ENCODE data around the gene ALDH1A2.
A peak's percentile ranks its signal among the peaks of the same experiment; 100 is the strongest.

Gene ALDH1A2

DNA sequence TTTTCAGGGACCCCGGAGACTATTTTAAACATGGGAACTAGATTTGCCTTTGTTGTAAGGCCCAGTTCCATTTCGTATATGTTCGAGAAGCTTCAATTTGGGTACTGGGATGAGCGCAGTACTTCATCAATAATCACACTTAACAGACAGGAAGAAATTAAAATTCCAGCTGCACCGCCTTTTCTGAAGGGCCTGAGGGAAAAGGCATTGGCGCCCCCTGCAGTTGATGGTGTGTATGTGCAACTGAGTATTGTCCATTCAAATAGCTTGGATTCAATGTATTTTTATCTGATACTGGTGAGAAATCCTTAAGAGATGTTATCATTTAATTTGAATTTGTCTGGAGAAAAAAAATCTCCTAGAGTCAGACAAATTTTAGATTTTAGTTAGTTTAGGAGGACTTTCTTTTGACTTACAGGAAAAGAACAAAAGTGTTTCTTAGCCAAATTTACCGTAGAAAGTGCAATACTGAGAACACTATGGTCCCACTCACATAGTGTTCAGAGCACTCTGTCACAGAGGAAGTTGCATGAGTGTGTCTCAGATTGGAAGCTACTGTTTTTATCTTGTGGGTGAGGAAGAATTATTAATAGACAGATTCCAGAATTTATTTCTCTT is 5.4 kb upstream of the ALDH1A2 start:
- Histone ChIP-seq H3K27me3 (ENCODE audit: insufficient read depth, insufficient read length) (peaks cover 32% of the 10 kb centered on the region), H3K9me3 (ENCODE audit: insufficient read depth, low read length) (no peaks in the 10 kb centered on the region), H3K36me3 (ENCODE audit: insufficient read depth, insufficient read length, low read length) (no peaks in the 10 kb centered on the region), H3K4me1 (ENCODE audit: insufficient read depth, insufficient read length) (no peaks in the 10 kb centered on the region), H3K9ac (ENCODE audit: insufficient read length, low read depth) (no peak overlapping the region), H3K4me3 (ENCODE audit: insufficient read length, low read depth) (no peak overlapping the region)
- no peak for TF ChIP-seq YY1 (IDR thresholded peaks at IDR 0.05; ENCODE audit: insufficient read depth, insufficient read length)
- TF ChIP-seq SUZ12 (IDR thresholded peaks at IDR 0.05; ENCODE audit: extremely low read depth, insufficient read depth, insufficient read length), result no peak
- no peak for TF ChIP-seq ZNF274 (IDR thresholded peaks at IDR 0.05; ENCODE audit: low read depth, low read length)
- peak; percentile 63 for DNase-seq (ENCODE audit: low read depth, low spot score)

DNA sequence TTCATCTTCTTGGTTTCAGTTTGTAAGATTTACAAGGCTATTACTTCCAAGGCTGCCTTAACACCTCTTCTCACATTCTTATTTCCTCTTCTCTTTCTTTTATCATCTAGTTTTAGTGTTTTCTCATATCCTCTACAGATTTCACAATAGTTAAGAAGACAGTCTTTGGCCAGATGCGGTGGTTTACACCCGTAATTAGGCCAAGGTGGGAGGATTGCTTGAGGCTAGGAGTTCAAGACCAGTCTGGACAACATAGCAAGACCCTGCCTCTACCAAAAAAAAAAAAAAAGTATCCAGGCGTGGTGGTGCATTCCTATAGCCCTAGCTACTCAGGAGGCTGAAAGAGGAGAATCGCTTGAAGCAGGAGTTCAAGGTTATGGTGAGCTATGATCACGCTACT is 3.5 kb upstream of the ALDH1A2 start:
- Histone ChIP-seq H3K36me3 (ENCODE audit: insufficient read depth, insufficient read length, low read length) (no peaks in the 10 kb centered on the region), H3K4me3 (ENCODE audit: insufficient read length, low read depth) (no peak overlapping the region), H3K9me3 (ENCODE audit: insufficient read depth, low read length) (no peaks in the 10 kb centered on the region), H3K4me1 (ENCODE audit: insufficient read depth, insufficient read length) (no peaks in the 10 kb centered on the region), H3K27me3 (ENCODE audit: insufficient read depth, insufficient read length) (peaks cover 51% of the 10 kb centered on the region), H3K9ac (ENCODE audit: insufficient read length, low read depth) (no peak overlapping the region)
- TF ChIP-seq SUZ12 (IDR thresholded peaks at IDR 0.05; ENCODE audit: extremely low read depth, insufficient read depth, insufficient read length), result no peak
- no peak for TF ChIP-seq ZNF274 (IDR thresholded peaks at IDR 0.05; ENCODE audit: low read depth, low read length)
- TF ChIP-seq YY1 (IDR thresholded peaks at IDR 0.05; ENCODE audit: insufficient read depth, insufficient read length), result no peak
- DNase-seq (ENCODE audit: low read depth, low spot score), result no peak

DNA sequence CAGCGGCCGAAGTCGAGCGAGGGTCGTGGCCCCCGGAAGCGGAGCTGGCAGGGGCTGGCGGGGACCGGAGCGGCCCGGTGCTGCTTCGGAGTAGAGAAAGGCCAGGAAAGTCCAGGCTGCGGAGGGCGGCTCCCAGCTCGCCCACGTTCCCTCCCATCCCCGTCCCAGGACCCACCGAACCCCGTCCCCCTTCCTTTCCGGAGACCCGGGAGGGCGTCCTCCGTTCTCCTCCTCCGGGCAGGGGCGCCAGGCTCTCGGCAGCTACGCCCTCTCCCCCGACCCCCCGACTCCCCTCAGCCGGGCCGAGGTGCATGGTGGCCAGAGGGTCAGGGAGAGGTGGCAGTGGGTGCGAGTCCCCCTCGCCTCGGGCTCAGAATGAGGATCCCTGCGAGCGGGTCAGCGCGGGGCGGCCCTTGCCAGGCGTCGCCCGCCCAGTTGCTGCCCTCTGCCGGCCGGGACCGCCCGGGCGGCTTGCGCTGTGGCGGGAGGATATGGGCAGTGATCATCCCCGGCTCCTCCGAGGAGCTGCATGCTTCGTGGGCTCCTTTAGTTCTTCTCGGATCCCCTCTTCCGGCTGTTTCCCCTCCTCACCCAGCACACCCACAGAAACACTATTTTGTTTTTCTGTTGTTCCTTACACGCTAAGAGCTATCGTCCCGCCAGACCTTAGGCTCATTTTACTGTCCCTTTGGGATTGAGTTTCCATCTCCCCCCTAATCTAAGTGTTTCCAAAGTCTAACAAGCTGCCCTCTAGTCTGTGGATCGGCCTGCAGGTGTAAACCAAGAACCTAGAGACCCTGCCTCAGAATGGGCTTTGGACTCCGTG is 744 bp upstream of the ALDH1A2 start:
- Histone ChIP-seq H3K9ac (ENCODE audit: insufficient read length, low read depth) (peak overlapping the region; percentile 72), H3K4me3 (ENCODE audit: insufficient read length, low read depth) (peak overlapping the region; percentile 64)
- DNase-seq (ENCODE audit: low read depth, low spot score), result no peak

DNA sequence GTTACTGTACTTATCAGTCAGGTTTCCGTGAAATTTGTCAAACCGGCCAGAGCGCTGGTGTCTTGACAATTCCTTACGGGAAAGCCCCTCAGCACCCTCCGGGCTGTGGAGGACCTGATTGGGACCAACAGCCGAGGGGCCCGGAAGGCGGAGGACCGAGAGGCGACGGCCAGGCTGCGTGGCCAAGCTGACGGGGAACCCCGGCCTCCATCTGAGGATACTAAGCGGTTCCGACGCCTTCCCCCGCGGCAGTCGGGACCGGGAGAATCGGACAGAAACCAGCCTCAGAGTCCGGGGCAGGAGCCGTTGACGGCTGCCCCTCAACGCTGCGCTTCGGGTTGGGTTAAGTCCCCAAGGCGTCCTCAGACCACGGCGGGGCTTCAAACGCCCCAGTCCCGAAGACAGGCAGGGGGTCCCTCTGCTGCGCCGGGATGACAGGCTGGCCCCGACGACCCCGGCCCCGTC is 499 bp downstream of the ALDH1A2 start:
- no peaks in the 10 kb centered on the region for H3K36me3 ChIP-seq (ENCODE audit: insufficient read depth, insufficient read length, low read length)
- H3K9ac ChIP-seq (ENCODE audit: insufficient read length, low read depth), result peak overlapping the region; percentile 13
- no peaks in the 10 kb centered on the region for H3K4me1 ChIP-seq (ENCODE audit: insufficient read depth, insufficient read length)
- peak; percentile 47 for TF ChIP-seq SUZ12 (IDR thresholded peaks at IDR 0.05; ENCODE audit: extremely low read depth, insufficient read depth, insufficient read length)
- no peak for TF ChIP-seq YY1 (IDR thresholded peaks at IDR 0.05; ENCODE audit: insufficient read depth, insufficient read length)
- no peaks in the 10 kb centered on the region for H3K9me3 ChIP-seq (ENCODE audit: insufficient read depth, low read length)
- H3K4me3 ChIP-seq (ENCODE audit: insufficient read length, low read depth), result peak overlapping the region; percentile 64
- DNase-seq (ENCODE audit: low read depth, low spot score), result no peak
- H3K27me3 ChIP-seq (ENCODE audit: insufficient read depth, insufficient read length), result peaks cover 91% of the 10 kb centered on the region

More for the DNA sequence above, 744 bp upstream of the ALDH1A2 start:
- Histone ChIP-seq H3K27me3 (ENCODE audit: insufficient read depth, insufficient read length) (peaks cover 79% of the 10 kb centered on the region), H3K4me1 (ENCODE audit: insufficient read depth, insufficient read length) (no peaks in the 10 kb centered on the region), H3K36me3 (ENCODE audit: insufficient read depth, insufficient read length, low read length) (no peaks in the 10 kb centered on the region), H3K9me3 (ENCODE audit: insufficient read depth, low read length) (no peaks in the 10 kb centered on the region)
- TF ChIP-seq YY1 (IDR thresholded peaks at IDR 0.05; ENCODE audit: insufficient read depth, insufficient read length) (no peak), SUZ12 (IDR thresholded peaks at IDR 0.05; ENCODE audit: extremely low read depth, insufficient read depth, insufficient read length) (peak; percentile 30), ZNF274 (IDR thresholded peaks at IDR 0.05; ENCODE audit: low read depth, low read length) (no peak)

DNA sequence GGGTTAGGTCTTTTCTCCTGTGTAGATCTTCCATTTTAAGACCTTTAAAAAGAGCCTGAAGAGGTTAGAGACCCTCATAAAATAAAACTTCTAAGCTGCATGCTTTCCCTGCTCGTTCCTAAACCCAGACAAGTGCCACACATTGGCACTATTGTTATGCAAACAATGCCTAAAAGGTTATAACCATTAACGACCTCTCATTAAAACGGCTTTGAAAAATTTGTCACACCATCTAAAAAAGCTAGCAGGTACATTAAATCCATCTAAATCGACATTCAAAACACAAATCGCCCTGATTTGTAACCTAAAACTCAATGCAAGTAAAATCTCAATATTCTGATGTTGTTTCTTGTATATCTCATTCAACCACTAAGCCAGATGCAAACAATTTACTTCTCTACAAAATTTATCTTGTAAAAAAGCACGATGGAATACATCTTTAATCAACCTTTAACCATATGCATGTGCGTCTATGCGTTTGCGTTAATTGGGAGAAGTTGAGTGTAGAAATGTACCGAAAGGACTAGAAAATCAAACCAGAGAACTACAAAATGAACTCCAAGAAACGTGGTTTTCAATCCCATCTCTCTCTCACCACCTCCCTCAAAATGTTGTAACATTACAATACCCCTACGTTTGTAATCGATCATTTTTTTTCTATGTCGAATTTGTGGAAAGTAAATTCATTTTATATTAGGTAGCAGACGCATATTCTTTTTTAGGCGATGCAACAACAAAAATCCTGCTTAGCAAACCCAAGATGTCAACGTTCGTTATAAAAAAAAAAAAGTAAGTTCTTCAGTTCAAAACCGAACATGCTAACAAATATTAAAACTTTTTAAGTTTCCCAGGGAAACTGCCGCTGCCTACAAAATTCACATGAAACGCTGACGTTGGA is 1.2 kb downstream of the ALDH1A2 start:
- no peak for DNase-seq (ENCODE audit: low read depth, low spot score)
- TF ChIP-seq YY1 (IDR thresholded peaks at IDR 0.05; ENCODE audit: insufficient read depth, insufficient read length) (no peak), SUZ12 (IDR thresholded peaks at IDR 0.05; ENCODE audit: extremely low read depth, insufficient read depth, insufficient read length) (no peak), ZNF274 (IDR thresholded peaks at IDR 0.05; ENCODE audit: low read depth, low read length) (no peak)
- Histone ChIP-seq H3K27me3 (ENCODE audit: insufficient read depth, insufficient read length) (peaks cover 98% of the 10 kb centered on the region), H3K36me3 (ENCODE audit: insufficient read depth, insufficient read length, low read length) (no peaks in the 10 kb centered on the region), H3K4me1 (ENCODE audit: insufficient read depth, insufficient read length) (no peaks in the 10 kb centered on the region), H3K9me3 (ENCODE audit: insufficient read depth, low read length) (no peaks in the 10 kb centered on the region), H3K9ac (ENCODE audit: insufficient read length, low read depth) (peak overlapping the region; percentile 13), H3K4me3 (ENCODE audit: insufficient read length, low read depth) (no peak overlapping the region)

DNA sequence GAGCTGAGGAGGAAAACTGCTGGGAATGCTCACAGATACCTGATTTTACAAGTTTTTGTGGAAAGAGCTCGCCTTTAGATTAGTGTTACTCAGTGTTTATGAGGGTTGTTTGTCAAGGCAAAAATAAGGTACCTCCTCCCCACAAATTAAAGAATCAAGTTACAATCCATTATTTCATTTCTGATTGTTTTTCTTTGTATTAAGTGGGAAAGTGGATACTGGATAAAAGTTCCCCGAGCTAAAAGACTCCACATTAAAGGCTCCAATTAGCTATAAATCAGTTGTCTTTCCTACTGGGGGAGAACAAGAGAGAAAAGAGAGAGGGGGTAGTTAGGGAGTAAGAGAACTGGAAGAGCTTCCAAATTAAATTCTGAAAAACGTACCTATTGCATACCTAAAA is 1.9 kb downstream of the ALDH1A2 start:
- H3K27me3 ChIP-seq (ENCODE audit: insufficient read depth, insufficient read length), result peaks cover 98% of the 10 kb centered on the region
- no peak overlapping the region for H3K9ac ChIP-seq (ENCODE audit: insufficient read length, low read depth)
- DNase-seq (ENCODE audit: low read depth, low spot score), result no peak
- no peak overlapping the region for H3K4me3 ChIP-seq (ENCODE audit: insufficient read length, low read depth)
- no peaks in the 10 kb centered on the region for H3K36me3 ChIP-seq (ENCODE audit: insufficient read depth, insufficient read length, low read length)
- no peaks in the 10 kb centered on the region for H3K9me3 ChIP-seq (ENCODE audit: insufficient read depth, low read length)
- TF ChIP-seq YY1 (IDR thresholded peaks at IDR 0.05; ENCODE audit: insufficient read depth, insufficient read length) (no peak), SUZ12 (IDR thresholded peaks at IDR 0.05; ENCODE audit: extremely low read depth, insufficient read depth, insufficient read length) (no peak), ZNF274 (IDR thresholded peaks at IDR 0.05; ENCODE audit: low read depth, low read length) (no peak)
- no peaks in the 10 kb centered on the region for H3K4me1 ChIP-seq (ENCODE audit: insufficient read depth, insufficient read length)
